IMR-90 (cell line): ENCODE results near the gene CLC. TPM values are rescaled to one million over a fixed set of nuclear protein-coding genes. Genes with fewer than 3 reads are reported as not detected.

Source experiments
- ATAC-seq: fragments of 200-7000 bp; cut with Tn5 transposase; 2 replicates; pipeline ENCODE4 v1.9.1; 2020; ENCODE audit warnings: low read depth, mild to moderate bottlenecking, moderate library complexity
- BruUV-seq: library from RNA; stranded (reverse); fragments of 400-500 nt; replicated peaks from 2 replicates; lab custom pipeline; 2021; lab: Mats Ljungman, UMichigan
- CTCF ChIA-PET: fragments of 300-600 bp; formaldehyde crosslinking; extraction: SDS; loops from one replicate; lab custom pipeline; 2021; ENCODE audit warnings: antibody characterized with exemption; lab: Yijun Ruan, JAX
- POLR2A ChIA-PET: fragments of 300-600 bp; sonication (Branson Sonifier 250); formaldehyde crosslinking; loops from one replicate; lab custom pipeline; 2022; ENCODE audit warnings: antibody characterized with exemption; ENCODE audit not compliant: unreplicated experiment; lab: Charles Lee
- DNase-seq: peaks from one replicate; pipeline ENCODE4 v3.0.0; 2013
- H2AFZ ChIP-seq: replicated peaks from 2 replicates; pipeline ENCODE3; 2013; ENCODE audit warnings: low read length, mild to moderate bottlenecking; ENCODE audit not compliant: poor library complexity
- H2AK5ac ChIP-seq: 2 replicates; pipeline ENCODE4 v1.6.1; 2013; ENCODE audit warnings: low read depth, low read length, inconsistent platforms
- H2AK9ac ChIP-seq: replicated peaks from 2 replicates; pipeline ENCODE3; 2013; ENCODE audit warnings: mild to moderate bottlenecking, low read depth, low read length, moderate library complexity; ENCODE audit not compliant: poor library complexity
- H2BK120ac ChIP-seq: 2 replicates; pipeline ENCODE4 v1.6.1; 2013; ENCODE audit warnings: low read depth, low read length, inconsistent platforms
- H2BK15ac ChIP-seq: 3 replicates; pipeline ENCODE4 v1.6.1; 2013; ENCODE audit warnings: low read depth, low read length, inconsistent platforms
- H2BK20ac ChIP-seq: 2 replicates; pipeline ENCODE4 v1.6.1; 2013; ENCODE audit warnings: low read depth, mild to moderate bottlenecking, inconsistent platforms, low read length, moderate library complexity
- H2BK5ac ChIP-seq: 2 replicates; pipeline ENCODE4 v1.6.1; 2013; ENCODE audit warnings: mild to moderate bottlenecking, low read depth, low read length, inconsistent platforms; ENCODE audit not compliant: poor library complexity, severe bottlenecking
- H3K14ac ChIP-seq: replicated peaks from 2 replicates; pipeline ENCODE4 v1.6.1; 2013; ENCODE audit warnings: low read depth, low read length, inconsistent platforms
- H3K18ac ChIP-seq: 2 replicates; pipeline ENCODE4 v1.6.1; 2013; ENCODE audit warnings: low read depth, low read length, control low read depth
- H3K23ac ChIP-seq: 2 replicates; pipeline ENCODE4 v1.6.1; 2013; ENCODE audit warnings: low read depth, low read length, inconsistent platforms
- H3K27ac ChIP-seq: 2 replicates; pipeline ENCODE4 v1.5.1; 2013; ENCODE audit warnings: mild to moderate bottlenecking, control low read depth, low read length; ENCODE audit not compliant: insufficient read depth
- H3K27me3 ChIP-seq: 2 replicates; pipeline ENCODE4 v1.6.1; 2013; ENCODE audit warnings: low read length; ENCODE audit not compliant: control insufficient read depth, insufficient read depth
- H3K36me3 ChIP-seq: 2 replicates; pipeline ENCODE4 v1.6.1; 2013; ENCODE audit warnings: low read length, mixed read lengths; ENCODE audit not compliant: control insufficient read depth, insufficient read depth
- H3K4ac ChIP-seq: 2 replicates; pipeline ENCODE4 v1.6.1; 2013; ENCODE audit warnings: low read depth, low read length, inconsistent platforms
- H3K4me1 ChIP-seq: 2 replicates; pipeline ENCODE4 v1.6.1; 2013; ENCODE audit warnings: low read length, mixed read lengths; ENCODE audit not compliant: control insufficient read depth, insufficient read depth
- H3K4me2 ChIP-seq: 2 replicates; pipeline ENCODE4 v1.6.1; 2013; ENCODE audit warnings: low read depth, mild to moderate bottlenecking, control low read depth, low read length, moderate library complexity
- H3K4me3 ChIP-seq: 2 replicates; pipeline ENCODE4 v1.5.1; 2013; ENCODE audit warnings: low read depth, mild to moderate bottlenecking, control low read depth, low read length, moderate library complexity; ENCODE audit not compliant: insufficient read depth
- H3K56ac ChIP-seq: 2 replicates; pipeline ENCODE4 v1.6.1; 2013; ENCODE audit warnings: low read length, inconsistent platforms; ENCODE audit not compliant: insufficient read depth; ENCODE audit errors: extremely low read depth
- H3K79me1 ChIP-seq, 2 experiments: 2 replicates each; pipeline ENCODE4 v1.6.1; 2013; ENCODE audit warnings: low read length in 2 of 2, inconsistent platforms in 1 of 2, low read depth in 1 of 2
- H3K9ac ChIP-seq: 2 replicates; pipeline ENCODE4 v1.6.1; 2013; ENCODE audit warnings: low read depth, low read length, control low read depth
- H3K9me1 ChIP-seq: 2 replicates; pipeline ENCODE4 v1.6.1; 2013; ENCODE audit warnings: low read length, inconsistent platforms; ENCODE audit not compliant: insufficient read depth
- H3K9me3 ChIP-seq: 2 replicates; pipeline ENCODE4 v1.6.1; 2013; ENCODE audit warnings: low read length; ENCODE audit not compliant: control insufficient read depth, insufficient read depth
- H4K20me1 ChIP-seq: 2 replicates; pipeline ENCODE4 v1.6.1; 2013; ENCODE audit warnings: low read length, inconsistent platforms; ENCODE audit not compliant: insufficient read depth
- H4K5ac ChIP-seq: 2 replicates; pipeline ENCODE4 v1.6.1; 2013; ENCODE audit warnings: mild to moderate bottlenecking, low read depth, low read length, control low read depth
- H4K8ac ChIP-seq, 2 experiments: 2 replicates each; pipeline ENCODE4 v1.6.1; 2013; ENCODE audit warnings: low read depth in 2 of 2, low read length in 2 of 2, control low read depth in 1 of 2, inconsistent platforms in 1 of 2
- H4K91ac ChIP-seq: 2 replicates; pipeline ENCODE4 v1.6.1; 2013; ENCODE audit warnings: low read depth, low read length, inconsistent platforms; ENCODE audit not compliant: insufficient read depth
- MAZ ChIP-seq: IDR thresholded peaks from 2 replicates; pipeline ENCODE4 v1.6.1; 2012; ENCODE audit warnings: low read depth, mild to moderate bottlenecking, low read length, improper control_type of control experiment, moderate library complexity, borderline replicate concordance
- RAD21 ChIP-seq: IDR thresholded peaks from 2 replicates; pipeline ENCODE4 v1.6.1; 2012; ENCODE audit warnings: low read length, improper control_type of control experiment
- RCOR1 ChIP-seq: IDR thresholded peaks from 2 replicates; pipeline ENCODE4 v1.6.1; 2012; ENCODE audit warnings: mild to moderate bottlenecking, low read length, improper control_type of control experiment; ENCODE audit not compliant: insufficient replicate concordance
- SMC3 ChIP-seq: fragments of 150-350 bp; IDR thresholded peaks from 2 replicates; pipeline ENCODE4 v1.6.1; 2016; ENCODE audit warnings: low read depth, mild to moderate bottlenecking, antibody characterized with exemption, low read length, moderate library complexity
- WGBS, 2 experiments: methylation state at CpG; one replicate each; pipeline versions ENCODE4 v1.1.5 to v1.1.7; 2013; ENCODE audit warnings: missing lambda C conversion rate in 2 of 2; ENCODE audit not compliant: insufficient read length in 1 of 2; ENCODE audit errors: extremely low coverage in 2 of 2; 5-methylcytosine and 5-hydroxymethylcytosine counted together
- dilution Hi-C: fragments of 300-500 bp; cut with HindIII; formaldehyde crosslinking; loops from one replicate; pipeline ENCODE4 v1.14.3; 2018; ENCODE audit warnings: low sequenced_read_pairs; ENCODE audit not compliant: unreplicated experiment
- in situ Hi-C: fragments of 300-500 bp; cut with MboI; formaldehyde crosslinking; loops from 3 replicates; pipeline ENCODE4 v1.14.3; 2019; ENCODE audit warnings: low sequenced_read_pairs, inconsistent platforms, mixed read lengths
- intact Hi-C: fragments of 100-400 bp; cut with micrococcal nuclease; formaldehyde crosslinking; loops from 2 replicates; pipeline ENCODE4 v1.10.0; 2022
- polyA plus RNA-seq, 3 experiments: library from polyadenylated mRNA; depleted of rRNA; stranded (reverse); fragments of >200 nt; gene quantifications; 2 replicates each; pipeline ENCODE4 v1.2.3, GENCODE V29; 2012; ENCODE audit warnings: low replicate concordance in 1 of 3
- total RNA-seq: library from RNA; depleted of rRNA; stranded (reverse); fragments of >200 nt; gene quantifications from 2 replicates; pipeline ENCODE4 v1.2.3, GENCODE V29; 2012

CLC gene
- total and polyA plus RNA-seq, 2 of the 4 experiments (the other 2 are of a cell fraction): not detected

- no peak overlapping the region for H3K23ac ChIP-seq
- H3K9me1 ChIP-seq: no peaks in the 10 kb centered on the region
- H3K9me3 ChIP-seq: no peaks in the 10 kb centered on the region
- H3K14ac ChIP-seq: no peak overlapping the region
- ATAC-seq (no peak), DNase-seq (no peak)
- no peaks in the 10 kb centered on the region for H3K4me1 ChIP-seq
- H4K20me1 ChIP-seq: no peaks in the 10 kb centered on the region
- intact Hi-C loops (no loop called here), in situ Hi-C loops (no loop called here), dilution Hi-C loops (no loop called here)
- H3K18ac ChIP-seq: no peak overlapping the region
- H3K27me3 ChIP-seq: no peaks in the 10 kb centered on the region
- ChIA-PET CTCF (no interaction called here), POLR2A (no interaction called here)
- H3K27ac ChIP-seq: no peak overlapping the region
- H2AK5ac ChIP-seq: no peak overlapping the region
- H3K36me3 ChIP-seq: no peaks in the 10 kb centered on the region
- no CpG with 5 or more reads among the region's 4 CpGs for WGBS, 2 experiments
- BruUV-seq: no TSS peak
- no peak overlapping the region for H2BK5ac ChIP-seq
- no peak overlapping the region for H4K8ac ChIP-seq
- no peak overlapping the region for H3K4ac ChIP-seq
- no peak overlapping the region for H3K4me2 ChIP-seq
- H3K9ac ChIP-seq: no peak overlapping the region
- H4K91ac ChIP-seq: no peak overlapping the region
- no peak overlapping the region for H4K5ac ChIP-seq
- H2BK20ac ChIP-seq: no peak overlapping the region
- H2BK120ac ChIP-seq: no peak overlapping the region
- H3K56ac ChIP-seq: no peak overlapping the region
- no peak overlapping the region for H2BK15ac ChIP-seq
- no peaks in the 10 kb centered on the region for H3K79me1 ChIP-seq
- H3K4me3 ChIP-seq: no peak overlapping the region
- H2AFZ ChIP-seq: no peak overlapping the region
- no peak overlapping the region for H2AK9ac ChIP-seq
- TF ChIP-seq RAD21 (no peak), MAZ (no peak), RCOR1 (no peak), SMC3 (no peak)
These were observed 9.2 kb upstream of the CLC start for GRCh38 chr19:39746836-39747529.
